GM12878 (cell line): ENCODE results near the gene SGSH. TPM values are rescaled to one million over a fixed set of nuclear protein-coding genes. Genes with fewer than 3 reads are reported as not detected.

Experiments used
- BCL11A ChIP-seq: IDR thresholded peaks from 2 replicates; pipeline ENCODE4 v1.6.1; 2011; ENCODE audit warnings: low read depth, low read length
- BCL3 ChIP-seq: IDR thresholded peaks from 2 replicates; pipeline ENCODE4 v1.6.1; 2011; ENCODE audit warnings: borderline replicate concordance, low read depth, mild to moderate bottlenecking, moderate library complexity, low read length; ENCODE audit not compliant: insufficient read depth, poor library complexity, severe bottlenecking
- BHLHE40 ChIP-seq, 2 experiments: fragments of 450-650 bp in 1 of 2; IDR thresholded peaks; 2 replicates each; pipeline ENCODE4 v1.6.1; 2011 to 2017; ENCODE audit warnings: low read depth in 2 of 2, borderline replicate concordance in 1 of 2, improper control_type of control experiment in 1 of 2, low read length in 1 of 2, mild to moderate bottlenecking in 1 of 2
- CBFB ChIP-seq: IDR thresholded peaks from 2 replicates; pipeline ENCODE4 v1.6.1; 2016; ENCODE audit warnings: antibody characterized with exemption, low read depth
- CBX5 ChIP-seq: sonication (generic); IDR thresholded peaks from 2 replicates; pipeline ENCODE4 v1.6.1; 2016; ENCODE audit warnings: low read depth, moderate library complexity, mild to moderate bottlenecking, inconsistent platforms
- CHD1 ChIP-seq: IDR thresholded peaks from 2 replicates; pipeline ENCODE4 v1.6.1; 2012; ENCODE audit warnings: low read depth, low read length, improper control_type of control experiment
- CREM ChIP-seq: IDR thresholded peaks from 2 replicates; pipeline ENCODE4 v1.6.1; 2014; ENCODE audit warnings: antibody characterized with exemption, low read depth
- EED ChIP-seq: sonication (generic); IDR thresholded peaks from 2 replicates; pipeline ENCODE4 v1.6.1; 2016; ENCODE audit warnings: antibody characterized with exemption, low read depth
- ELK1 ChIP-seq: IDR thresholded peaks from 2 replicates; pipeline ENCODE4 v1.6.1; 2012; ENCODE audit warnings: low read depth, low read length, improper control_type of control experiment
- HDAC2 ChIP-seq: fragments of 200-600 bp; sonication (generic); IDR thresholded peaks from 2 replicates; pipeline ENCODE4 v1.6.1; 2017
- JUNB ChIP-seq: IDR thresholded peaks from 2 replicates; pipeline ENCODE4 v1.6.1; 2016; ENCODE audit warnings: antibody characterized with exemption, mild to moderate bottlenecking
- MYC ChIP-seq: IDR thresholded peaks from 2 replicates; pipeline ENCODE4 v1.6.1; 2011; ENCODE audit warnings: mild to moderate bottlenecking, low read length, moderate library complexity, inconsistent platforms; ENCODE audit not compliant: insufficient read depth, insufficient replicate concordance, insufficient read length, severe bottlenecking
- NR2C1 ChIP-seq: fragments of 450-650 bp; IDR thresholded peaks from 2 replicates; pipeline ENCODE4 v1.6.1; 2017; ENCODE audit warnings: antibody characterized with exemption, mild to moderate bottlenecking, moderate library complexity
- PAX5 ChIP-seq: IDR thresholded peaks from 2 replicates; pipeline ENCODE4 v1.6.1; 2011; ENCODE audit warnings: low read depth, low read length, borderline replicate concordance
- RBBP5 ChIP-seq: fragments of 200-600 bp; sonication (generic); conservative IDR thresholded peaks from 2 replicates; pipeline ENCODE4 v1.6.1; 2016
- RUNX3 ChIP-seq: IDR thresholded peaks from 2 replicates; pipeline ENCODE4 v1.6.1; 2012; ENCODE audit warnings: low read length, inconsistent platforms
- SIN3A ChIP-seq: IDR thresholded peaks from 2 replicates; pipeline ENCODE4 v1.6.1; 2012; ENCODE audit warnings: low read depth, low read length, improper control_type of control experiment
- SMARCA5 ChIP-seq: fragments of 450-650 bp; IDR thresholded peaks from 2 replicates; pipeline ENCODE4 v1.6.1; 2017; ENCODE audit warnings: mild to moderate bottlenecking
- SUZ12 ChIP-seq: fragments of 200-600 bp; sonication (generic); IDR thresholded peaks from one replicate; pipeline ENCODE4 v1.6.1; 2018; ENCODE audit warnings: antibody characterized with exemption, mild to moderate bottlenecking; ENCODE audit not compliant: unreplicated experiment
- TCF12 ChIP-seq: IDR thresholded peaks from 2 replicates; pipeline ENCODE4 v1.6.1; 2011; ENCODE audit warnings: low read depth, mild to moderate bottlenecking, low read length
- TCF3 ChIP-seq: IDR thresholded peaks from 2 replicates; pipeline ENCODE4 v1.6.1; 2012; ENCODE audit warnings: low read depth, mild to moderate bottlenecking, low read length, borderline replicate concordance; ENCODE audit not compliant: insufficient read depth
- ZNF207 ChIP-seq: fragments of 450-650 bp; IDR thresholded peaks from 2 replicates; pipeline ENCODE4 v1.6.1; 2014; ENCODE audit warnings: antibody characterized with exemption, mild to moderate bottlenecking, borderline replicate concordance
- ZNF24 ChIP-seq: fragments of 450-650 bp; IDR thresholded peaks from 2 replicates; pipeline ENCODE4 v1.6.1; 2017; ENCODE audit warnings: antibody characterized with exemption, mild to moderate bottlenecking
- polyA plus RNA-seq, 11 experiments: library from polyadenylated mRNA; depleted of rRNA in 4 of 11; unstranded in 6 of 11; stranded (reverse) in 5 of 11; fragments of >200 nt; fragmentation: Nextera tagmentation in 4 of 11; fragmentation: Illumina TruSeq in 1 of 11; extraction: Ambion mirVana in 4 of 11; extraction: Trizol in 1 of 11; gene quantifications; 1 replicate in 1 of 11; 2 replicates in 10 of 11; pipeline versions ENCODE4 v1.2.1 to v1.2.3, GENCODE V29; 2011 to 2016; ENCODE audit warnings: inconsistent platforms in 2 of 11, missing spikeins in 2 of 11, low read depth in 1 of 11
- total RNA-seq, 4 experiments: library from RNA; depleted of rRNA in 3 of 4; stranded (reverse); fragments of >200 nt in 3 of 4; fragmentation: Illumina TruSeq in 1 of 4; extraction: Trizol in 1 of 4; gene quantifications; 2 replicates each; pipeline versions ENCODE4 v1.2.1 to v1.2.3, GENCODE V29; 2013 to 2021
- TF ChIP-seq, protein P1 (sequence below): IDR thresholded peaks from 2 replicates; pipeline ENCODE4 v1.6.1; 2011; ENCODE audit warnings: mild to moderate bottlenecking, low read depth, low read length, moderate library complexity; ENCODE audit not compliant: insufficient replicate concordance
- TF ChIP-seq, protein P2 (sequence below): fragments of 450-650 bp; IDR thresholded peaks from 2 replicates; pipeline ENCODE4 v1.6.1; 2017; ENCODE audit warnings: low read depth, mild to moderate bottlenecking, moderate library complexity
- TF ChIP-seq, protein P3 (sequence below): IDR thresholded peaks from 2 replicates; pipeline ENCODE4 v1.6.1; 2011; ENCODE audit warnings: low read depth, mild to moderate bottlenecking, low read length, moderate library complexity, borderline replicate concordance; ENCODE audit errors: extremely low read depth

SGSH gene
- total and polyA plus RNA-seq, 10 of the 15 experiments (the other 5 are each of a cell fraction or from before 2014, with no cell fraction given): 0.13 to 17.2 (median 6.0) TPM

DNA sequence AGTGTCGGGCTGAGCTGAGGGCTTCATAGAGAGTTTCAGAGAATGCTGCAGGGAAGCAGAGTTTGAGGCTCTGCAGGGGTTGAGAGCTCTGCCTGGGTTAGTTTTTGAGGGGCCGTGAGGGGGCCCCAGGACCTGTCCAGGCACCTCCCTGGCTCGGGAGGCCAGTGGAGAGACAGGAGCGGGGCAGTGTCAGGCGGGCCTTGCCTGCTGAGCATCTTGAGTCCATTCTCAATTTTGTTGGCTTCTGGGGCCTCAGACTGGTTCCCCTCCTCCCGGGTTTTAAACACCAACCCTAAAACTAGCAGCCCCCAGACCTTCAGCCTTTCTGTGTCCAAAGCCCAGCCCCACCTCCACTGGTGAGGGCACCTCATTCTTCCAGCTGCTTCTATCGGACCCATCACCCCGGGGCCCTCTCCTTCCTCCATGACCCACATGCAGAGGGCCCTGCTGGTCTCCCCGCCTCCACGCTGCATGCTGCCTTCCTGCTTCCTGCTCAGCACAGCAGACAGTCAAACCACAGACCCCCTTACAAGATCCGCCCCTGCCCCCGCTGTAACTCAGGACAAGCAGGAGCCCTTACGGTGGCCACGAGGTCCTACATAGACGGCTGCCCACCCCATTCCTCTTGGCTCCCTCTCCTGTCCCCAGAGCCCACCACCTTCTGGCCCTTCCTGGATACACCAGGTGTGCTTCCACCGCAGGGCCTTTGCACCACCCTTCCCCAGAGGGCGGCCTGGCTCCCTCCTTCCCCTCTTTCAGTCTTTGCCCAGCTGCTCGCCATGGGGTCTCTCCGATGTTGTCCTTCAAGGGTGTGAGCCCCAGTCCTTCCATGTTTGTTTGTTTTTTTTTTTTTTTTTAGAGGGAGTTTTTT is 44.3 kb upstream of the SGSH start (continued):
- no peak for TF ChIP-seq BCL3
- TF ChIP-seq SIN3A: no peak
- no peak for TF ChIP-seq EED
- TF ChIP-seq SMARCA5: peak; percentile 88
- no peak for TF ChIP-seq CBFB
- no peak for TF ChIP-seq CREM
- TF ChIP-seq, protein P1, sequence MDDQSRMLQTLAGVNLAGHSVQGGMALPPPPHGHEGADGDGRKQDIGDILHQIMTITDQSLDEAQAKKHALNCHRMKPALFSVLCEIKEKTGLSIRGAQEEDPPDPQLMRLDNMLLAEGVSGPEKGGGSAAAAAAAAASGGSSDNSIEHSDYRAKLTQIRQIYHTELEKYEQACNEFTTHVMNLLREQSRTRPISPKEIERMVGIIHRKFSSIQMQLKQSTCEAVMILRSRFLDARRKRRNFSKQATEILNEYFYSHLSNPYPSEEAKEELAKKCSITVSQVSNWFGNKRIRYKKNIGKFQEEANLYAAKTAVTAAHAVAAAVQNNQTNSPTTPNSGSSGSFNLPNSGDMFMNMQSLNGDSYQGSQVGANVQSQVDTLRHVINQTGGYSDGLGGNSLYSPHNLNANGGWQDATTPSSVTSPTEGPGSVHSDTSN: no peak
- no peak for TF ChIP-seq RBBP5
- TF ChIP-seq, protein P2, sequence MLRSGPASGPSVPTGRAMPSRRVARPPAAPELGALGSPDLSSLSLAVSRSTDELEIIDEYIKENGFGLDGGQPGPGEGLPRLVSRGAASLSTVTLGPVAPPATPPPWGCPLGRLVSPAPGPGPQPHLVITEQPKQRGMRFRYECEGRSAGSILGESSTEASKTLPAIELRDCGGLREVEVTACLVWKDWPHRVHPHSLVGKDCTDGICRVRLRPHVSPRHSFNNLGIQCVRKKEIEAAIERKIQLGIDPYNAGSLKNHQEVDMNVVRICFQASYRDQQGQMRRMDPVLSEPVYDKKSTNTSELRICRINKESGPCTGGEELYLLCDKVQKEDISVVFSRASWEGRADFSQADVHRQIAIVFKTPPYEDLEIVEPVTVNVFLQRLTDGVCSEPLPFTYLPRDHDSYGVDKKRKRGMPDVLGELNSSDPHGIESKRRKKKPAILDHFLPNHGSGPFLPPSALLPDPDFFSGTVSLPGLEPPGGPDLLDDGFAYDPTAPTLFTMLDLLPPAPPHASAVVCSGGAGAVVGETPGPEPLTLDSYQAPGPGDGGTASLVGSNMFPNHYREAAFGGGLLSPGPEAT: no peak
- no peak for TF ChIP-seq NR2C1
- no peak for TF ChIP-seq HDAC2
- no peak for TF ChIP-seq ZNF24
- no peak for TF ChIP-seq ZNF207
- 0 out of 2 replicates have a peak, but pooled peaks have one; percentile 49 for TF ChIP-seq RUNX3
- TF ChIP-seq, protein P3, sequence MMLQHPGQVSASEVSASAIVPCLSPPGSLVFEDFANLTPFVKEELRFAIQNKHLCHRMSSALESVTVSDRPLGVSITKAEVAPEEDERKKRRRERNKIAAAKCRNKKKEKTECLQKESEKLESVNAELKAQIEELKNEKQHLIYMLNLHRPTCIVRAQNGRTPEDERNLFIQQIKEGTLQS: no peak
- no peak for TF ChIP-seq CHD1
- no peak for TF ChIP-seq SUZ12
- 0 out of 4 replicates have a peak, but pooled peaks have one; percentile 8 to 19 for TF ChIP-seq BHLHE40 (IDR thresholded peaks at IDR 0.05; ENCODE audit: borderline replicate concordance in 1 of 2, low read depth in 2 of 2, low read length in 1 of 2)
- TF ChIP-seq CBX5: 0 out of 2 replicates have a peak, but pooled peaks have one; percentile 5
- no peak for TF ChIP-seq MYC
- TF ChIP-seq ELK1: no peak
- TF ChIP-seq BCL11A: no peak
- TF ChIP-seq PAX5: no peak
- TF ChIP-seq JUNB: no peak
- TF ChIP-seq TCF12: no peak
- TF ChIP-seq TCF3: no peak
